BLaER1 (cell line): ENCODE data around the gene CELSR3.

Experiments used
- H3K27ac ChIP-seq: shearing (Covaris generic); formaldehyde crosslinking; 2 replicates; pipeline ENCODE4 v1.8.1; 2022
- H3K27me3 ChIP-seq: shearing (Covaris generic); formaldehyde crosslinking; 2 replicates; pipeline ENCODE4 v1.8.1; 2022
- H3K36me3 ChIP-seq: shearing (Covaris generic); formaldehyde crosslinking; 2 replicates; pipeline ENCODE4 v1.8.1; 2022
- H3K4me1 ChIP-seq: shearing (Covaris generic); formaldehyde crosslinking; 2 replicates; pipeline ENCODE4 v1.8.1; 2022
- H3K4me2 ChIP-seq: shearing (Covaris generic); formaldehyde crosslinking; 2 replicates; pipeline ENCODE4 v1.8.1; 2022
- H3K4me3 ChIP-seq: shearing (Covaris generic); formaldehyde crosslinking; 2 replicates; pipeline ENCODE4 v1.8.1; 2022
- H3K9ac ChIP-seq: shearing (Covaris generic); formaldehyde crosslinking; 2 replicates; pipeline ENCODE4 v1.8.1; 2022
- H3K9me3 ChIP-seq: shearing (Covaris generic); formaldehyde crosslinking; 2 replicates; pipeline ENCODE4 v1.8.1; 2022
- H4K20me1 ChIP-seq: shearing (Covaris generic); formaldehyde crosslinking; 2 replicates; pipeline ENCODE4 v1.8.1; 2022
- Cebpa-rat ChIP-seq: shearing (Covaris generic); IDR thresholded peaks from 2 replicates; pipeline ENCODE4 v1.8.1; 2022

CELSR3 gene

DNA sequence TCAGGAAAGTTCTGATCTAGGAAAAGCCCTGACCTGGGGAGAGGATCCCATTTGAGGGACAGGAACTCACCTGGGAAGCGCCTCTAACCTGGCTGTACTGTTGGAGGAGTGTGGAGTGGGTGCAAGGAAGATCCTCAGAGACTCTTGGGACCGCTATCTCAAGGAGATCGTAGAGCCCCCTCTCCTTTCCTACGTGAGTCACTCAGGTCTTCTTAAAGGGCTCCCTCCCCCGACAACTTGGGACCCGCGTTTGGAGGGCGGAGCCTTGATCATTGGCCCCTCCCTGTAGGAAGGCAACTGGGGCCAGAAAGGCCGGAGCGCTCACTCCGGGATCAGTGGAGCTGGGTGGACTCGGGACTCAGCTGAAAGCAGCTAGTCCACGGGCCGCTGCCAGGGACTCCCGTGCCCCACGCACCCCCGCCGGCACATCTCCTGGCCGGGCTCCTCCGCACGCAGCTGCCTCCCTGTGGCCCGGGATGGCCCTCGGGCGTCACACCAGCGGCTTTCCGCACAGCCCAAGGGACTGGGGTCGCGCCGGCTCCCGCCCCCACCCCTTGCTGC is 27.9 kb downstream of the CELSR3 start:
- H3K36me3 ChIP-seq, result peaks cover 40% of the 10 kb centered on the region
- H3K9ac ChIP-seq, result peak overlapping the region; percentile 81
- H3K9me3 ChIP-seq, result no peaks in the 10 kb centered on the region
- H4K20me1 ChIP-seq, result peaks cover 16% of the 10 kb centered on the region
- peaks cover 33% of the 10 kb centered on the region for H3K4me1 ChIP-seq
- peak overlapping the region; percentile 99 for H3K4me2 ChIP-seq
- TF ChIP-seq Cebpa-rat, result no peak
- no peaks in the 10 kb centered on the region for H3K27me3 ChIP-seq
- H3K27ac ChIP-seq, result peak overlapping the region; percentile 77
- H3K4me3 ChIP-seq, result peak overlapping the region; percentile 74

DNA sequence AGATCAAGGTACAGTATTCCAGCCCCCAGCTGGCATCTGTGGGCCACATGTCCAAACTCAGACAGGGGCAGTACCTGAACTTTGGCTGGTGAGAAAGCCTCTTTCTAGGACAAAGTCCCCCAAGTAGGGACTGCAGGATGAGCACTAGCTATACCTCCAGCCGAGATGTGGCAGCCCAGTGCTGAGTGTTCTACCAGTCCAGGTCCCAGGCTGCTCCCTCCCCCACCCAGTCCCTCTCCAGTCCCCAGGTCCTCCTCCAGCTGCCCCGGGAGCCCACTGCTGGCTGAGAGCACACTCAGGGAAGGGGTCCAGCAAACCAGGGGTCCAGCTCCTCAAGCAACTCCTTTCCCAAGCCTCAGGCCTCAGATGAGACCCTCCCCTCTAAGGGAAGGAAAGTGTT is 28.9 kb downstream of the CELSR3 start:
- H3K9ac ChIP-seq, result peak overlapping the region; percentile 34; the same call in 1 of the 2 replicates
- no peak overlapping the region for H3K27ac ChIP-seq

GRCh38 chr3:48633256-48633655 is 29.4 kb downstream of the CELSR3 start:
- Histone ChIP-seq H3K36me3 (peaks cover 55% of the 10 kb centered on the region), H3K4me2 (no peak overlapping the region), H3K27ac (no peak overlapping the region), H3K9me3 (no peaks in the 10 kb centered on the region), H3K4me1 (peaks cover 33% of the 10 kb centered on the region), H3K27me3 (no peaks in the 10 kb centered on the region), H3K4me3 (no peak overlapping the region), H4K20me1 (peaks cover 16% of the 10 kb centered on the region), H3K9ac (peak overlapping the region; percentile 34; the same call in 1 of the 2 replicates)
- TF ChIP-seq Cebpa-rat, result no peak

More for the DNA sequence above, 28.9 kb downstream of the CELSR3 start:
- no peak for TF ChIP-seq Cebpa-rat
- Histone ChIP-seq H3K4me3 (no peak overlapping the region; the same call in 1 of the 2 replicates), H3K9me3 (no peaks in the 10 kb centered on the region), H3K4me1 (peaks cover 33% of the 10 kb centered on the region), H3K27me3 (no peaks in the 10 kb centered on the region), H3K4me2 (peak overlapping the region; percentile 99), H3K36me3 (peaks cover 50% of the 10 kb centered on the region), H4K20me1 (peaks cover 16% of the 10 kb centered on the region)

GRCh38 chr3:48631516-48632448 is 30.9 kb downstream of the CELSR3 start:
- no peak overlapping the region for H3K9ac ChIP-seq

DNA sequence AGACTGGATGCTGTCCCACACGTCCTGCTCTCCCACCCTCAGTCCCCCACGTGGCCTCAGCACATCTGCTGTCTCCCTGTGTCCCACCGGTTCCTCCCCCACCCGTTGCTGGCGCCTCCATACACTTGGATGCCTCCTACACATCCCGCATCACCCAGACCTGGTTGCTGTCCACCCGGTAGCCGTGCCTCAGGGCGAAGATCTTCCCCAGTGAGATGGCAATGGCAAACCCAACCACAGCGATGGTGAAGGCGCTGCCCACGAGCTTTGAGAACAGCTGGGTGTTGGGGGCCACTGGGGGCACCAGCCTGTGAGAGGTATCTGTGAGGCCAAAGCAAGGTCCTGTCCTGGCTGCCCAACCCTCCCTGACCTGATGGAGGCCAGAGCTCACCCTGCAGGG is 31.9 kb downstream of the CELSR3 start:
- Histone ChIP-seq H4K20me1 (peaks cover 16% of the 10 kb centered on the region), H3K9ac (no peak overlapping the region), H3K27me3 (no peaks in the 10 kb centered on the region), H3K4me1 (peaks cover 16% of the 10 kb centered on the region), H3K4me2 (no peak overlapping the region), H3K9me3 (no peaks in the 10 kb centered on the region), H3K27ac (no peak overlapping the region), H3K4me3 (no peak overlapping the region), H3K36me3 (peaks cover 79% of the 10 kb centered on the region)
- no peak for TF ChIP-seq Cebpa-rat

More at GRCh38 chr3:48631516-48632448, 30.9 kb downstream of the CELSR3 start:
- H3K4me1 ChIP-seq, result peaks cover 26% of the 10 kb centered on the region
- H3K27me3 ChIP-seq, result no peaks in the 10 kb centered on the region
- H3K4me2 ChIP-seq, result no peak overlapping the region
- no peak overlapping the region for H3K27ac ChIP-seq
- peaks cover 70% of the 10 kb centered on the region for H3K36me3 ChIP-seq
- TF ChIP-seq Cebpa-rat, result no peak
- H3K4me3 ChIP-seq, result no peak overlapping the region
- no peaks in the 10 kb centered on the region for H3K9me3 ChIP-seq
- H4K20me1 ChIP-seq, result peaks cover 16% of the 10 kb centered on the region

- Histone ChIP-seq H3K36me3 (peaks cover 83% of the 10 kb centered on the region), H3K4me1 (peaks cover 15% of the 10 kb centered on the region), H3K9me3 (no peaks in the 10 kb centered on the region), H3K4me2 (no peak overlapping the region), H3K4me3 (no peak overlapping the region), H3K27me3 (no peaks in the 10 kb centered on the region), H4K20me1 (peaks cover 16% of the 10 kb centered on the region), H3K27ac (no peak overlapping the region), H3K9ac (no peak overlapping the region)
- TF ChIP-seq Cebpa-rat, result no peak
Observed at GRCh38 chr3:48630407-48630806, 32.3 kb downstream of the CELSR3 start.

GRCh38 chr3:48629894-48630293 is 32.8 kb downstream of the CELSR3 start:
- H3K9ac ChIP-seq, result no peak overlapping the region
- H4K20me1 ChIP-seq, result peaks cover 16% of the 10 kb centered on the region
- H3K4me2 ChIP-seq, result no peak overlapping the region
- no peak overlapping the region for H3K4me3 ChIP-seq
- H3K36me3 ChIP-seq, result peaks cover 89% of the 10 kb centered on the region
- no peak overlapping the region for H3K27ac ChIP-seq
- H3K4me1 ChIP-seq, result peaks cover 15% of the 10 kb centered on the region
- H3K9me3 ChIP-seq, result no peaks in the 10 kb centered on the region
- TF ChIP-seq Cebpa-rat, result no peak
- no peaks in the 10 kb centered on the region for H3K27me3 ChIP-seq

GRCh38 chr3:48628277-48629017 is 34.2 kb downstream of the CELSR3 start:
- no peak overlapping the region for H3K27ac ChIP-seq
- H3K9ac ChIP-seq, result no peak overlapping the region
- H3K4me2 ChIP-seq, result no peak overlapping the region
- no peaks in the 10 kb centered on the region for H3K9me3 ChIP-seq
- H4K20me1 ChIP-seq, result peaks cover 4% of the 10 kb centered on the region; the same call in 1 of the 2 replicates
- no peak for TF ChIP-seq Cebpa-rat
- H3K4me3 ChIP-seq, result no peak overlapping the region
- peaks cover 2% of the 10 kb centered on the region; the same call in 1 of the 2 replicates for H3K4me1 ChIP-seq
- no peaks in the 10 kb centered on the region for H3K27me3 ChIP-seq
- peaks cover 96% of the 10 kb centered on the region for H3K36me3 ChIP-seq

DNA sequence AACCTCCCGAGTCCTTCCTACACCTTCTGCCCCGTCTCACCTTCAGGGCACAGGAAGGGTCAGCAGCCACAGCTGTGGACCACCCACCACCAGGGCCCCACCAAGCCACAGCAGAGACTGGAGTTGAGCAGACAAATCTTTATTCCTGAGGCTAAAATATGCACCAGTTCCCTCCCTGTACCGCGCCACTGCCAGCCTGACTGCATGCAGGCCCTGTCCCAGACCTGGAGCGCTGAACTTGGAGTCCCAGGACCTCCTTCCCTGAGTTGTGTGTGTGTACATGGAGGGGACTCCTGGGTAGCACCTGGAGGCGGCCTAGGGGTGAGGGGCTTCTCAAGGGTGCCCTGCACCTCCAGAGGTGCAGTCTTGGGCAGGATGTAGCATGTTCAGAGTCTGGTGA is 37.1 kb downstream of the CELSR3 start:
- Histone ChIP-seq H4K20me1 (no peaks in the 10 kb centered on the region), H3K9ac (no peak overlapping the region), H3K4me2 (no peak overlapping the region), H3K4me1 (no peaks in the 10 kb centered on the region), H3K27me3 (no peaks in the 10 kb centered on the region), H3K36me3 (peaks cover 82% of the 10 kb centered on the region), H3K9me3 (no peaks in the 10 kb centered on the region), H3K27ac (no peak overlapping the region), H3K4me3 (no peak overlapping the region)
- no peak for TF ChIP-seq Cebpa-rat
